Neural cell (in vitro differentiated cells): Measurements from ENCODE around the gene NKD1. TPM values are rescaled to one million over a fixed set of nuclear protein-coding genes. Genes with fewer than 3 reads are reported as not detected.

Experiments used
- H2AFZ ChIP-seq: fragments of 200-600, 300-800 bp; sonication (generic), shearing (Covaris generic); 2 replicates; pipeline ENCODE4 v1.6.0; 2014; ENCODE audit warnings: low read depth, mild to moderate bottlenecking, antibody characterized with exemption, low read length, moderate library complexity
- H3F3A ChIP-seq: fragments of 200-600 bp; shearing (Covaris generic); 2 replicates; pipeline ENCODE4 v1.6.1; 2016; ENCODE audit warnings: mild to moderate bottlenecking, moderate library complexity, mixed read lengths, antibody characterized with exemption, low read length; ENCODE audit not compliant: insufficient read depth, poor library complexity, severe bottlenecking
- H3K27ac ChIP-seq: fragments of 200-600, 300-800 bp; sonication (generic), shearing (Covaris generic); 2 replicates; pipeline ENCODE4 v1.5.1; 2014; ENCODE audit warnings: mild to moderate bottlenecking, low read length, moderate library complexity
- H3K27me3 ChIP-seq: fragments of 300-800, 200-600 bp; sonication (generic), shearing (Covaris generic); 2 replicates; pipeline ENCODE4 v1.6.0; 2014; ENCODE audit warnings: mild to moderate bottlenecking, low read depth, low read length, moderate library complexity; ENCODE audit not compliant: insufficient read depth
- H3K36me3 ChIP-seq: fragments of 300-800, 200-600 bp; sonication (generic), shearing (Covaris generic); 2 replicates; pipeline ENCODE4 v1.5.1; 2014; ENCODE audit warnings: mild to moderate bottlenecking, antibody characterized with exemption, low read length, moderate library complexity; ENCODE audit not compliant: insufficient read depth
- H3K4me2 ChIP-seq: fragments of 300-800, 200-600 bp; sonication (generic), shearing (Covaris generic); 2 replicates; pipeline ENCODE4 v1.6.0; 2014; ENCODE audit warnings: mild to moderate bottlenecking, low read length
- H3K4me3 ChIP-seq: fragments of 300-800, 200-600 bp; sonication (generic), shearing (Covaris generic); 2 replicates; pipeline ENCODE4 v1.5.1; 2014; ENCODE audit warnings: mild to moderate bottlenecking, low read length, moderate library complexity
- H3K79me2 ChIP-seq: fragments of 200-600 bp; shearing (Covaris generic); replicated peaks from 2 replicates; pipeline ENCODE4 v1.6.0; 2014; ENCODE audit warnings: mild to moderate bottlenecking, low read length, moderate library complexity; ENCODE audit not compliant: insufficient read depth
- H3K9ac ChIP-seq: fragments of 300-800, 200-600 bp; sonication (generic), shearing (Covaris generic); 2 replicates; pipeline ENCODE4 v1.6.1; 2016; ENCODE audit warnings: mild to moderate bottlenecking, low read length, mixed read lengths
- H3K9me2 ChIP-seq: fragments of 200-600 bp; shearing (Covaris generic); 2 replicates; pipeline ENCODE4 v1.6.1; 2016; ENCODE audit warnings: mild to moderate bottlenecking, low read length, mixed read lengths; ENCODE audit not compliant: insufficient read depth
- H3K9me3 ChIP-seq: fragments of 200-600, 300-800 bp; sonication (generic), shearing (Covaris generic); 2 replicates; pipeline ENCODE4 v1.6.1; 2016; ENCODE audit warnings: mild to moderate bottlenecking, mixed run types, low read length, moderate library complexity, mixed read lengths
- H4K20me1 ChIP-seq: fragments of 200-600 bp; shearing (Covaris generic); 2 replicates; pipeline ENCODE4 v1.6.1; 2016; ENCODE audit warnings: mild to moderate bottlenecking, mixed run types; ENCODE audit not compliant: insufficient read depth
- EP300 ChIP-seq: fragments of 450-650 bp; conservative IDR thresholded peaks from 2 replicates; pipeline ENCODE4 v1.6.1; 2014; ENCODE audit warnings: antibody characterized with exemption, mild to moderate bottlenecking, moderate library complexity; ENCODE audit not compliant: poor library complexity, severe bottlenecking
- EZH2 ChIP-seq: fragments of 200-600, 300-800 bp; shearing (Covaris generic), sonication (generic); IDR thresholded peaks from 2 replicates; pipeline ENCODE4 v1.6.1; 2014; ENCODE audit warnings: antibody characterized with exemption, low read length, borderline replicate concordance, mild to moderate bottlenecking; ENCODE audit not compliant: insufficient read depth, poor library complexity, severe bottlenecking
- MXI1 ChIP-seq: fragments of 450-650 bp; conservative IDR thresholded peaks from 2 replicates; pipeline ENCODE4 v1.6.1; 2014; ENCODE audit warnings: antibody characterized with exemption, mild to moderate bottlenecking; ENCODE audit not compliant: poor library complexity, severe bottlenecking
- POLR2AphosphoS5 ChIP-seq: IDR thresholded peaks from 2 replicates; pipeline ENCODE4 v1.6.1; 2012
- RAD21 ChIP-seq: fragments of 450-650 bp; conservative IDR thresholded peaks from 2 replicates; pipeline ENCODE4 v1.6.1; 2014; ENCODE audit warnings: antibody characterized with exemption, mild to moderate bottlenecking, moderate library complexity
- SMC3 ChIP-seq: fragments of 450-650 bp; conservative IDR thresholded peaks from 2 replicates; pipeline ENCODE4 v1.6.1; 2014; ENCODE audit warnings: antibody characterized with exemption, mild to moderate bottlenecking, moderate library complexity; ENCODE audit not compliant: poor library complexity
- TAF1 ChIP-seq: IDR thresholded peaks from 2 replicates; pipeline ENCODE4 v1.6.1; 2012; ENCODE audit warnings: low read depth
- polyA plus RNA-seq: library from polyadenylated mRNA; depleted of rRNA; stranded (reverse); fragments of >200 nt; gene quantifications from 2 replicates; pipeline ENCODE4 v1.2.3, GENCODE V29; 2014
- TF ChIP-seq, protein P1 (sequence below): IDR thresholded peaks from 2 replicates; pipeline ENCODE4 v1.6.1; 2012; ENCODE audit warnings: borderline replicate concordance
- TF ChIP-seq, protein P2 (sequence below): fragments of 450-650 bp; IDR thresholded peaks from 2 replicates; pipeline ENCODE4 v1.5.1; 2014; ENCODE audit warnings: antibody characterized with exemption, mild to moderate bottlenecking, moderate library complexity; ENCODE audit not compliant: poor library complexity, severe bottlenecking

NKD1 gene
- polyA plus RNA-seq, 1 donor from 2014 or later: 1.1 TPM

DNA sequence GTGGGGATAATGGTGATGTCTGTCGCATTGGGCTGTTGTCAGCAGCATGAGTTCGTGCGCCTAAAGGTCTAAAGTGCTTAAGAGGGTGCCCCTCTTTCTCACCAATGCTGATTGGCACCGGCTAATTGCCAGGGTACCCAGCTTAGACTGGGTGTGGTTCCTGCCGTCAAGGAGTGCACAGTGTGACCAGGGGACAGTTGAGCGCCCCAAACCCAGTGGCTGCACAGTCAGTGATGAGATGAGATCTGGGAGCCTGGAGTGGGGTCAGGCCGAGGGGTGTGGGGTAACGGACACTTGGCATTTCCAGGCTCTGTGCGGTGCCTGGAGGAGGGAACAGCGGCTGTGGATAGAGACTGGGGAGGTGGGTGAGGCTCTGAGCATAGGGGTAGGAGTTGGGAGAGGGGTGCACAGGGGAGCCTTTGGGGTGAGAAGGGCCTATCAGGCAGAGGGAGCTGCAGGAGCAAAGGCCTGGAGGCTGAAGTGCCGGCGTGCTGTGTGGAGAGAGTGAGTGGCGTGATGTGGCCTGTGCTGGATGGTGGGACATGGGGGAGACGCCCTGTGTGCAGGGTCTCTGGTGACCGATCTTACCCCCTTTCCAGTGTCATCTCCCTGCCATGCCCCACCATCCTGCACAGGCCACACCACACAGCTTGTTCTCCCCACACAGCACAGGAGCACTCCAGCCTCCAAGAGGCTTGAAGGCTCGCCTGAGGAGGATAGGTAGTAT is 74.6 kb downstream of the NKD1 start:
- H2AFZ ChIP-seq: no peak overlapping the region
- H3F3A ChIP-seq: no peaks in the 10 kb centered on the region
- TF ChIP-seq MXI1: no peak
- TF ChIP-seq, protein P1, sequence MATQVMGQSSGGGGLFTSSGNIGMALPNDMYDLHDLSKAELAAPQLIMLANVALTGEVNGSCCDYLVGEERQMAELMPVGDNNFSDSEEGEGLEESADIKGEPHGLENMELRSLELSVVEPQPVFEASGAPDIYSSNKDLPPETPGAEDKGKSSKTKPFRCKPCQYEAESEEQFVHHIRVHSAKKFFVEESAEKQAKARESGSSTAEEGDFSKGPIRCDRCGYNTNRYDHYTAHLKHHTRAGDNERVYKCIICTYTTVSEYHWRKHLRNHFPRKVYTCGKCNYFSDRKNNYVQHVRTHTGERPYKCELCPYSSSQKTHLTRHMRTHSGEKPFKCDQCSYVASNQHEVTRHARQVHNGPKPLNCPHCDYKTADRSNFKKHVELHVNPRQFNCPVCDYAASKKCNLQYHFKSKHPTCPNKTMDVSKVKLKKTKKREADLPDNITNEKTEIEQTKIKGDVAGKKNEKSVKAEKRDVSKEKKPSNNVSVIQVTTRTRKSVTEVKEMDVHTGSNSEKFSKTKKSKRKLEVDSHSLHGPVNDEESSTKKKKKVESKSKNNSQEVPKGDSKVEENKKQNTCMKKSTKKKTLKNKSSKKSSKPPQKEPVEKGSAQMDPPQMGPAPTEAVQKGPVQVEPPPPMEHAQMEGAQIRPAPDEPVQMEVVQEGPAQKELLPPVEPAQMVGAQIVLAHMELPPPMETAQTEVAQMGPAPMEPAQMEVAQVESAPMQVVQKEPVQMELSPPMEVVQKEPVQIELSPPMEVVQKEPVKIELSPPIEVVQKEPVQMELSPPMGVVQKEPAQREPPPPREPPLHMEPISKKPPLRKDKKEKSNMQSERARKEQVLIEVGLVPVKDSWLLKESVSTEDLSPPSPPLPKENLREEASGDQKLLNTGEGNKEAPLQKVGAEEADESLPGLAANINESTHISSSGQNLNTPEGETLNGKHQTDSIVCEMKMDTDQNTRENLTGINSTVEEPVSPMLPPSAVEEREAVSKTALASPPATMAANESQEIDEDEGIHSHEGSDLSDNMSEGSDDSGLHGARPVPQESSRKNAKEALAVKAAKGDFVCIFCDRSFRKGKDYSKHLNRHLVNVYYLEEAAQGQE: no peak
- no peak for TF ChIP-seq TAF1
- no peak for TF ChIP-seq SMC3
- TF ChIP-seq, protein P2, sequence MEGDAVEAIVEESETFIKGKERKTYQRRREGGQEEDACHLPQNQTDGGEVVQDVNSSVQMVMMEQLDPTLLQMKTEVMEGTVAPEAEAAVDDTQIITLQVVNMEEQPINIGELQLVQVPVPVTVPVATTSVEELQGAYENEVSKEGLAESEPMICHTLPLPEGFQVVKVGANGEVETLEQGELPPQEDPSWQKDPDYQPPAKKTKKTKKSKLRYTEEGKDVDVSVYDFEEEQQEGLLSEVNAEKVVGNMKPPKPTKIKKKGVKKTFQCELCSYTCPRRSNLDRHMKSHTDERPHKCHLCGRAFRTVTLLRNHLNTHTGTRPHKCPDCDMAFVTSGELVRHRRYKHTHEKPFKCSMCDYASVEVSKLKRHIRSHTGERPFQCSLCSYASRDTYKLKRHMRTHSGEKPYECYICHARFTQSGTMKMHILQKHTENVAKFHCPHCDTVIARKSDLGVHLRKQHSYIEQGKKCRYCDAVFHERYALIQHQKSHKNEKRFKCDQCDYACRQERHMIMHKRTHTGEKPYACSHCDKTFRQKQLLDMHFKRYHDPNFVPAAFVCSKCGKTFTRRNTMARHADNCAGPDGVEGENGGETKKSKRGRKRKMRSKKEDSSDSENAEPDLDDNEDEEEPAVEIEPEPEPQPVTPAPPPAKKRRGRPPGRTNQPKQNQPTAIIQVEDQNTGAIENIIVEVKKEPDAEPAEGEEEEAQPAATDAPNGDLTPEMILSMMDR: no peak
- TF ChIP-seq EZH2: no peak
- TF ChIP-seq EP300: no peak
- no peak overlapping the region for H3K4me3 ChIP-seq
- no peaks in the 10 kb centered on the region for H3K9me3 ChIP-seq
- H3K79me2 ChIP-seq: no peaks in the 10 kb centered on the region
- H3K27ac ChIP-seq: no peak overlapping the region
- no peaks in the 10 kb centered on the region for H3K27me3 ChIP-seq
- H4K20me1 ChIP-seq: no peaks in the 10 kb centered on the region
- no peak overlapping the region for H3K9ac ChIP-seq
- H3K9me2 ChIP-seq: no peaks in the 10 kb centered on the region
- no peaks in the 10 kb centered on the region for H3K36me3 ChIP-seq
- H3K4me2 ChIP-seq: no peak overlapping the region

DNA sequence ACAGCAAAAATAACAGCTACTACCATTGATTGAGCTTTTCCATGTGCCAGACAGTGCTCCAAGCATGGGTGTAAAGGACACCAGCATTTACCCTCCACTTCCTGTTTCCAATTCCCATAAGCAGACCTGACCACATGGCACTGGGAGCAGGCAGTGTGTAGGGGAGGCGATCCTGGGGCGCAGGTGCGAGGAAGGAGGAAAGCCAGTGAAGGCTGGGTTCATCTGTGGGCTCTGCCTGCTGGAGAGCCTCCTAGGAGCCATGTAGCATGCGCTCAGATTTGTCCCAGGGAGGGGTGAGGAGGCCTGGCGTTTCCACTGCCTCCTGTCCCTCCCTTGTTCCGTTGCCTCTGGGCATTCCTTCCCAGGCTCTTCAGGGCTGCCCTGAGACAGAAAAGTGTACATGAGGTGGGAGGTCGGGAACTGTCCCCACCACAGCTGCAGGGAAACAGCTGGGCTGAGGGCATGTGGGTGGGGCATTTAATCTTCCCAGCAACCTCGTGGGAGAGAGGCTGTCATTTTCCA is 76.3 kb downstream of the NKD1 start:
- H3K9ac ChIP-seq: no peak overlapping the region
- H3K9me2 ChIP-seq: no peaks in the 10 kb centered on the region
- no peaks in the 10 kb centered on the region for H3K27me3 ChIP-seq
- H3K4me3 ChIP-seq: no peak overlapping the region
- TF ChIP-seq TAF1: no peak
- TF ChIP-seq, protein P2: no peak
- TF ChIP-seq MXI1: no peak
- TF ChIP-seq POLR2AphosphoS5: no peak
- no peak for TF ChIP-seq SMC3
- TF ChIP-seq EP300: no peak
- no peak for TF ChIP-seq RAD21
- TF ChIP-seq EZH2: no peak
- TF ChIP-seq, protein P1: no peak
- H4K20me1 ChIP-seq: no peaks in the 10 kb centered on the region
- H3K79me2 ChIP-seq: no peaks in the 10 kb centered on the region
- no peak overlapping the region for H3K4me2 ChIP-seq
- no peaks in the 10 kb centered on the region for H3K36me3 ChIP-seq
- no peak overlapping the region for H2AFZ ChIP-seq
- H3F3A ChIP-seq: no peaks in the 10 kb centered on the region
- no peaks in the 10 kb centered on the region for H3K9me3 ChIP-seq
- H3K27ac ChIP-seq: no peak overlapping the region
